Right lobe of liver (tissue), 6 donors: ENCODE measurements around the gene CACNB1. TPM values are rescaled to one million over a fixed set of nuclear protein-coding genes. Genes with fewer than 3 reads are reported as not detected.

Source experiments
- ATAC-seq, 4 donors: fragments of 200-7000 bp; cut with Tn5 transposase; one replicate each; pipeline ENCODE4 v1.9.1; 2020; ENCODE audit warnings: mild to moderate bottlenecking in 4 of 4, moderate library complexity in 4 of 4
- DNase-seq, 3 donors: peaks; one replicate each; pipeline ENCODE4 v3.0.0-alpha.2; 2020
- H3K27ac ChIP-seq, 3 donors: fragments of 200-600 bp; one replicate each; pipeline ENCODE4 v1.8.0; 2022
- H3K27me3 ChIP-seq, 2 donors: fragments of 200-600 bp; one replicate each; pipeline ENCODE4 v1.8.0; 2022
- H3K36me3 ChIP-seq, 4 donors: fragments of 200-600 bp; sonication (generic) in 1 of 4; one replicate each; pipeline versions ENCODE4 v1.5.1 to v1.8.0; 2017 to 2022; ENCODE audit warnings: control low read depth in 1 of 4
- H3K4me1 ChIP-seq, 4 donors: fragments of 200-600 bp; sonication (generic) in 1 of 4; one replicate each; pipeline versions ENCODE4 v1.5.1 to v1.8.0; 2017 to 2022; ENCODE audit warnings: control low read depth in 1 of 4
- H3K4me3 ChIP-seq, 3 donors: fragments of 200-600 bp; one replicate each; pipeline ENCODE4 v1.8.0; 2022
- H3K9me3 ChIP-seq, 4 donors: fragments of 200-600 bp; sonication (generic) in 1 of 4; one replicate each; pipeline versions ENCODE4 v1.5.1 to v1.8.0; 2017 to 2022; ENCODE audit warnings: control low read depth in 1 of 4
- POLR2A ChIP-seq: fragments of 450-650 bp; IDR thresholded peaks from one replicate; pipeline ENCODE4 v1.6.1; 2017; ENCODE audit warnings: antibody characterized with exemption, mild to moderate bottlenecking
- WGBS: methylation state at CpG from one replicate; pipeline ENCODE4 v1.1.6; 2018; ENCODE audit warnings: low coverage, low lambda C conversion rate; ENCODE audit not compliant: insufficient coverage; ENCODE audit errors: missing lambda C conversion rate; 5-methylcytosine and 5-hydroxymethylcytosine counted together
- intact Hi-C, 2 donors: fragments of 100-400 bp; cut with DNase I; formaldehyde crosslinking; loops; one replicate each; pipeline versions ENCODE4 v1.11.2 to v1.14.1; 2022
- total RNA-seq, 6 experiments: library from RNA; depleted of rRNA in 2 of 6; stranded (reverse); fragments of >200 nt in 2 of 6; fragmentation: NEBNext Ultra II Directional in 3 of 6; extraction: Animal tissue kit (Norgen Biotek cat#: 25700) in 3 of 6; gene quantifications; one replicate each; pipeline versions ENCODE4 v1.1.0 to v1.2.4, GENCODE V29; 2016 to 2023
- TF ChIP-seq, protein P1 (sequence below), 4 donors: fragments of 200-600 bp in 3 of 4; fragments of 450-650 bp in 1 of 4; IDR thresholded peaks; one replicate each; pipeline versions ENCODE4 v1.5.1 to v1.8.0; 2016 to 2022; ENCODE audit warnings: antibody characterized with exemption in 4 of 4, mild to moderate bottlenecking in 2 of 4
- donor health status: DM: no; HTN: yes; CAD: no.
- donor health status: DM: no; HTN: no; CAD: no.
- donor health status: DM: no; HTN: no; CAD: no.
- donor health status: DM: no; HTN: yes; CAD: no.
- donor health status: DM: no; HTN: yes; CAD: no.

Gene CACNB1
- total RNA-seq, 6 experiments from 2014 or later = 0.18 to 1.3 (median 0.27) TPM; not detected in 1

DNA sequence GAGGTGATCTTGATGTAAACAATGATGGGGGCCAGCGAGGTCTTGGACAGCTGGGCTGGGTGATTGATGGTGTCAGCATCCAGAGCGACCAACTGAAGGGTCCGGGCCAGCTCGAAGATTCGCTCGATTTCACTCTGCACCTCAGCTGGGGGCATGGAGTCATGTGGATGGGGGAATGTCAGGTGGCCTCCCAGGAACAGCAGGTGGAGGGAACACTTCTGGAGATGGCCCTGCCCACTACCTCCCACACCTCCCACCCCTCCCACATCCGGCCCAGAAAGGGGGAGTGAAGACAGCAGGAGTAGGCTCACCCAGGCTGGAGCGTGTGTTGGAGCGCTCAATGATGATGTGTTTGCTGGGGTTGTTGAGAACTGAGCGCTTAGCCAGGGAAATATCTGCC lies 13.7 kb downstream of the CACNB1 start:
- H3K4me3 ChIP-seq = no peak overlapping the region
- H3K4me1 ChIP-seq = no peaks in the 10 kb centered on the region
- WGBS = 81% methylated on average over 5 of the region's 10 CpGs
- TF ChIP-seq POLR2A = no peak
- TF ChIP-seq, protein P1, sequence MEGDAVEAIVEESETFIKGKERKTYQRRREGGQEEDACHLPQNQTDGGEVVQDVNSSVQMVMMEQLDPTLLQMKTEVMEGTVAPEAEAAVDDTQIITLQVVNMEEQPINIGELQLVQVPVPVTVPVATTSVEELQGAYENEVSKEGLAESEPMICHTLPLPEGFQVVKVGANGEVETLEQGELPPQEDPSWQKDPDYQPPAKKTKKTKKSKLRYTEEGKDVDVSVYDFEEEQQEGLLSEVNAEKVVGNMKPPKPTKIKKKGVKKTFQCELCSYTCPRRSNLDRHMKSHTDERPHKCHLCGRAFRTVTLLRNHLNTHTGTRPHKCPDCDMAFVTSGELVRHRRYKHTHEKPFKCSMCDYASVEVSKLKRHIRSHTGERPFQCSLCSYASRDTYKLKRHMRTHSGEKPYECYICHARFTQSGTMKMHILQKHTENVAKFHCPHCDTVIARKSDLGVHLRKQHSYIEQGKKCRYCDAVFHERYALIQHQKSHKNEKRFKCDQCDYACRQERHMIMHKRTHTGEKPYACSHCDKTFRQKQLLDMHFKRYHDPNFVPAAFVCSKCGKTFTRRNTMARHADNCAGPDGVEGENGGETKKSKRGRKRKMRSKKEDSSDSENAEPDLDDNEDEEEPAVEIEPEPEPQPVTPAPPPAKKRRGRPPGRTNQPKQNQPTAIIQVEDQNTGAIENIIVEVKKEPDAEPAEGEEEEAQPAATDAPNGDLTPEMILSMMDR (IDR thresholded peaks at IDR 0.05) = no peak
- H3K27me3 ChIP-seq = no peaks in the 10 kb centered on the region
- H3K9me3 ChIP-seq = no peaks in the 10 kb centered on the region
- no peak for DNase-seq
- H3K36me3 ChIP-seq = no peaks in the 10 kb centered on the region
- intact Hi-C loops = no loop called here
- no peak for ATAC-seq
- no peak overlapping the region for H3K27ac ChIP-seq

DNA sequence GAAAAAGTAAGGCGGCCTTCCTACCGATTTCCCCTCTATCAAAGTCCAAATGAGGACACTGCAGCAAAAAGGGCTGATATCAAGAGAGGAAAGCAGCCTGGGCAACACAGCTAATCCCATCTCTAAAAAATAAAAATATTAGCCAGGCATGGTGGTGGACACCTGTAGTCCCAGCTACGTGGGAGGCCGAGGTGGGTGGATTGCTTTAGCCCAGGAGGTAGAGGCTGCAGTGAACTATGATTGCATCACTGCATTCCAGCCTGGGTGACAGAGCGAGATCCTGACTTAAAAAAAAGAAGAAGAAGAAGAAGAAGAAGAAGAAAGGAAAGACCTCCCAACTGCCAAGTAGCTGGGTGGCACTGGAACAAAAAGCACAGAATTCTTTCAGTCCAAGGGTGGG lies 14.4 kb downstream of the CACNB1 start:
- H3K9me3 ChIP-seq = no peaks in the 10 kb centered on the region
- WGBS = 86% methylated on average over 5 of the region's 5 CpGs
- TF ChIP-seq POLR2A = no peak

GRCh38 chr17:39181303-39181702 lies 16.2 kb downstream of the CACNB1 start:
- no peak overlapping the region for H3K27ac ChIP-seq
- H3K9me3 ChIP-seq = no peaks in the 10 kb centered on the region
- no peak for DNase-seq
- H3K4me1 ChIP-seq = no peaks in the 10 kb centered on the region
- no peak for ATAC-seq
- no peak for TF ChIP-seq POLR2A
- TF ChIP-seq, protein P1 (IDR thresholded peaks at IDR 0.05) = no peak
- H3K27me3 ChIP-seq = no peaks in the 10 kb centered on the region
- WGBS = 74% methylated on average over 5 of the region's 5 CpGs
- H3K4me3 ChIP-seq = no peak overlapping the region
- intact Hi-C loops = no loop called here
- no peaks in the 10 kb centered on the region for H3K36me3 ChIP-seq

More for the DNA sequence above, 14.4 kb downstream of the CACNB1 start:
- H3K27ac ChIP-seq = no peak overlapping the region
- intact Hi-C loops = no loop called here
- H3K4me1 ChIP-seq = no peaks in the 10 kb centered on the region
- no peak overlapping the region for H3K4me3 ChIP-seq
- H3K27me3 ChIP-seq = no peaks in the 10 kb centered on the region
- no peaks in the 10 kb centered on the region for H3K36me3 ChIP-seq
- no peak for ATAC-seq
- DNase-seq = no peak

- TF ChIP-seq, protein P1 (IDR thresholded peaks at IDR 0.05) = no peak
- TF ChIP-seq POLR2A = no peak
- H3K9me3 ChIP-seq = no peaks in the 10 kb centered on the region
- H3K4me1 ChIP-seq = no peaks in the 10 kb centered on the region
- intact Hi-C loops = no loop called here
- ATAC-seq = no peak
- no peaks in the 10 kb centered on the region for H3K36me3 ChIP-seq
- WGBS = 84% methylated on average over 2 of the region's 4 CpGs
- no peak for DNase-seq
- no peak overlapping the region for H3K4me3 ChIP-seq
- H3K27me3 ChIP-seq = no peaks in the 10 kb centered on the region
- H3K27ac ChIP-seq = no peak overlapping the region
Observed at GRCh38 chr17:39178536-39178935, 18.9 kb downstream of the CACNB1 start.

GRCh38 chr17:39177256-39177655 lies 20.2 kb downstream of the CACNB1 start:
- ATAC-seq (no peak), DNase-seq (no peak)
- Histone ChIP-seq H3K36me3 (no peaks in the 10 kb centered on the region), H3K4me1 (no peaks in the 10 kb centered on the region), H3K27ac (no peak overlapping the region), H3K27me3 (no peaks in the 10 kb centered on the region), H3K4me3 (no peak overlapping the region), H3K9me3 (no peaks in the 10 kb centered on the region)
- WGBS = 100% methylated on average over 1 of the region's 12 CpGs
- intact Hi-C loops = no loop called here
- TF ChIP-seq, protein P1 (IDR thresholded peaks at IDR 0.05) = no peak
- no peak for TF ChIP-seq POLR2A
